ENCODE measurements around the gene THSD4.

- TF ChIP-seq, protein P1, sequence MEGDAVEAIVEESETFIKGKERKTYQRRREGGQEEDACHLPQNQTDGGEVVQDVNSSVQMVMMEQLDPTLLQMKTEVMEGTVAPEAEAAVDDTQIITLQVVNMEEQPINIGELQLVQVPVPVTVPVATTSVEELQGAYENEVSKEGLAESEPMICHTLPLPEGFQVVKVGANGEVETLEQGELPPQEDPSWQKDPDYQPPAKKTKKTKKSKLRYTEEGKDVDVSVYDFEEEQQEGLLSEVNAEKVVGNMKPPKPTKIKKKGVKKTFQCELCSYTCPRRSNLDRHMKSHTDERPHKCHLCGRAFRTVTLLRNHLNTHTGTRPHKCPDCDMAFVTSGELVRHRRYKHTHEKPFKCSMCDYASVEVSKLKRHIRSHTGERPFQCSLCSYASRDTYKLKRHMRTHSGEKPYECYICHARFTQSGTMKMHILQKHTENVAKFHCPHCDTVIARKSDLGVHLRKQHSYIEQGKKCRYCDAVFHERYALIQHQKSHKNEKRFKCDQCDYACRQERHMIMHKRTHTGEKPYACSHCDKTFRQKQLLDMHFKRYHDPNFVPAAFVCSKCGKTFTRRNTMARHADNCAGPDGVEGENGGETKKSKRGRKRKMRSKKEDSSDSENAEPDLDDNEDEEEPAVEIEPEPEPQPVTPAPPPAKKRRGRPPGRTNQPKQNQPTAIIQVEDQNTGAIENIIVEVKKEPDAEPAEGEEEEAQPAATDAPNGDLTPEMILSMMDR (IDR thresholded peaks at IDR 0.05) = no peak
- no peak for TF ChIP-seq POLR2A (IDR thresholded peaks at IDR 0.05)
Measured at GRCh38 chr15:71592203-71592602, 476.9 kb downstream of the THSD4 start.

All from upper lobe of left lung (tissue), 4 donors.